Breast epithelium (tissue), 3 donors: ENCODE results near the gene ORC1.

Source experiments
- CTCF ChIP-seq, 3 donors: fragments of 450-650 bp; IDR thresholded peaks; one replicate each; pipeline ENCODE4 v1.5.1; 2016 to 2017; ENCODE audit warnings: antibody characterized with exemption in 3 of 3, mild to moderate bottlenecking in 3 of 3, moderate library complexity in 3 of 3
- POLR2AphosphoS5 ChIP-seq, 3 donors: sonication (generic); formaldehyde crosslinking; IDR thresholded peaks; one replicate each; pipeline ENCODE4 v1.6.1; 2017; ENCODE audit warnings: antibody characterized with exemption in 3 of 3

GRCh38 chr1:52355436-52355835, 48.8 kb downstream of the ORC1 start:
- no peak for TF ChIP-seq POLR2AphosphoS5 (IDR thresholded peaks at IDR 0.05)
- TF ChIP-seq CTCF (IDR thresholded peaks at IDR 0.05) = no peak
